ENCODE measurements around the gene SERGEF. TPM values are rescaled to one million over a fixed set of nuclear protein-coding genes. Genes with fewer than 3 reads are reported as not detected.
A peak's percentile ranks its signal among the peaks of the same experiment; 100 is the strongest.

The SERGEF gene
- total and polyA plus RNA-seq, 2 of the 13 experiments (the other 11 are each of a cell fraction or from before 2014, with no cell fraction given): 54.5 to 114 TPM

DNA sequence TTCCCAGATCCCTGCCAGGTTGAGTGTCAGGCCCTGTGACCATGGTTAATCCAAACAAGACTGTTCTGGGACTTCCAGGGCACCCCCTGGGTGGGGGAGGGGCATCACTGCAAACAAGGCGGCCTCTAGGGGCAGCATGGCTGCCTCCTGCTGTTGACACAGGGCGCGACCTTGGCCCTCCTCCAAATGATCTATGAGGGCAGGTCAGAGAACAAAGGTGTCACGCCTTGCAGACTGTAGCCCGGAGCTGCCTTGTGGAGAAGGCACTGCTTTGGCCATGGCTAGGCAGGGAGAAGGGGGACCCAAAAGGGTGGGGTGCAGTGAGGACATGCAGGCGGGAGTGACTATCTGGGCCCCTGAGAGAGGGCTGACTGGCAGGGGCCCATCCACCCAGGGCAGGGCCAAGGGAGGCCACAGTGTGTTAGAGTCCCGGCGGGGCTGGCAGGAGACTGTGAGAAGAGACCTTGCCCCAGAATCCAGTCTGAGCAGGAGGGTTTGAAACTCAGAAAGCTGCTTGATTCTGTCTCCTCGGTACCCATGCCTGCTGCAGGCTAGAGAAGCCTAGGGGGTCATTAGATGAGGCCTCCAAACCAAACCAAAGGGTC, 242.7 kb downstream of the SERGEF start (continued):
- TF ChIP-seq HHEX (CRISPR knock-in tag; IDR thresholded peaks at IDR 0.05): peak; percentile 93
- TF ChIP-seq, protein P1, sequence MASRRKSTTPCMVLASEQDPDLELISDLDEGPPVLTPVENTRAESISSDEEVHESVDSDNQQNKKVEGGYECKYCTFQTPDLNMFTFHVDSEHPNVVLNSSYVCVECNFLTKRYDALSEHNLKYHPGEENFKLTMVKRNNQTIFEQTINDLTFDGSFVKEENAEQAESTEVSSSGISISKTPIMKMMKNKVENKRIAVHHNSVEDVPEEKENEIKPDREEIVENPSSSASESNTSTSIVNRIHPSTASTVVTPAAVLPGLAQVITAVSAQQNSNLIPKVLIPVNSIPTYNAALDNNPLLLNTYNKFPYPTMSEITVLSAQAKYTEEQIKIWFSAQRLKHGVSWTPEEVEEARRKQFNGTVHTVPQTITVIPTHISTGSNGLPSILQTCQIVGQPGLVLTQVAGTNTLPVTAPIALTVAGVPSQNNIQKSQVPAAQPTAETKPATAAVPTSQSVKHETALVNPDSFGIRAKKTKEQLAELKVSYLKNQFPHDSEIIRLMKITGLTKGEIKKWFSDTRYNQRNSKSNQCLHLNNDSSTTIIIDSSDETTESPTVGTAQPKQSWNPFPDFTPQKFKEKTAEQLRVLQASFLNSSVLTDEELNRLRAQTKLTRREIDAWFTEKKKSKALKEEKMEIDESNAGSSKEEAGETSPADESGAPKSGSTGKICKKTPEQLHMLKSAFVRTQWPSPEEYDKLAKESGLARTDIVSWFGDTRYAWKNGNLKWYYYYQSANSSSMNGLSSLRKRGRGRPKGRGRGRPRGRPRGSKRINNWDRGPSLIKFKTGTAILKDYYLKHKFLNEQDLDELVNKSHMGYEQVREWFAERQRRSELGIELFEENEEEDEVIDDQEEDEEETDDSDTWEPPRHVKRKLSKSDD (CRISPR knock-in tag; IDR thresholded peaks at IDR 0.05; ENCODE audit: low read depth): peak; percentile 94
- TF ChIP-seq MTF2 (CRISPR knock-in tag; IDR thresholded peaks at IDR 0.05; ENCODE audit: borderline replicate concordance): no peak; the same call in 1 of the 2 replicates
- TF ChIP-seq MYC (CRISPR knock-in tag; IDR thresholded peaks at IDR 0.05; ENCODE audit: borderline replicate concordance): peak; percentile 94
- TF ChIP-seq NFE2L2 (IDR thresholded peaks at IDR 0.05; ENCODE audit: low read length): 0 out of 2 replicates have a peak, but pooled peaks have one; percentile 20
- TF ChIP-seq NCOA1 (CRISPR knock-in tag; IDR thresholded peaks at IDR 0.05): peak; percentile 69; the same call in 1 of the 2 replicates
- TF ChIP-seq, protein P2, sequence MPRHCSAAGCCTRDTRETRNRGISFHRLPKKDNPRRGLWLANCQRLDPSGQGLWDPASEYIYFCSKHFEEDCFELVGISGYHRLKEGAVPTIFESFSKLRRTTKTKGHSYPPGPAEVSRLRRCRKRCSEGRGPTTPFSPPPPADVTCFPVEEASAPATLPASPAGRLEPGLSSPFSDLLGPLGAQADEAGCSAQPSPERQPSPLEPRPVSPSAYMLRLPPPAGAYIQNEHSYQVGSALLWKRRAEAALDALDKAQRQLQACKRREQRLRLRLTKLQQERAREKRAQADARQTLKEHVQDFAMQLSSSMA (CRISPR knock-in tag; IDR thresholded peaks at IDR 0.05): no peak
- peak; percentile 84 for TF ChIP-seq MED1 (CRISPR knock-in tag; IDR thresholded peaks at IDR 0.05)
- TF ChIP-seq ZNF850 (CRISPR knock-in tag; conservative IDR thresholded peaks at IDR 0.05): no peak
- TF ChIP-seq, protein P3, sequence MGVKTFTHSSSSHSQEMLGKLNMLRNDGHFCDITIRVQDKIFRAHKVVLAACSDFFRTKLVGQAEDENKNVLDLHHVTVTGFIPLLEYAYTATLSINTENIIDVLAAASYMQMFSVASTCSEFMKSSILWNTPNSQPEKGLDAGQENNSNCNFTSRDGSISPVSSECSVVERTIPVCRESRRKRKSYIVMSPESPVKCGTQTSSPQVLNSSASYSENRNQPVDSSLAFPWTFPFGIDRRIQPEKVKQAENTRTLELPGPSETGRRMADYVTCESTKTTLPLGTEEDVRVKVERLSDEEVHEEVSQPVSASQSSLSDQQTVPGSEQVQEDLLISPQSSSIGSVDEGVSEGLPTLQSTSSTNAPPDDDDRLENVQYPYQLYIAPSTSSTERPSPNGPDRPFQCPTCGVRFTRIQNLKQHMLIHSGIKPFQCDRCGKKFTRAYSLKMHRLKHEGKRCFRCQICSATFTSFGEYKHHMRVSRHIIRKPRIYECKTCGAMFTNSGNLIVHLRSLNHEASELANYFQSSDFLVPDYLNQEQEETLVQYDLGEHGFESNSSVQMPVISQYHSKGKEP (CRISPR knock-in tag; IDR thresholded peaks at IDR 0.05): no peak
- TF ChIP-seq, protein P4, sequence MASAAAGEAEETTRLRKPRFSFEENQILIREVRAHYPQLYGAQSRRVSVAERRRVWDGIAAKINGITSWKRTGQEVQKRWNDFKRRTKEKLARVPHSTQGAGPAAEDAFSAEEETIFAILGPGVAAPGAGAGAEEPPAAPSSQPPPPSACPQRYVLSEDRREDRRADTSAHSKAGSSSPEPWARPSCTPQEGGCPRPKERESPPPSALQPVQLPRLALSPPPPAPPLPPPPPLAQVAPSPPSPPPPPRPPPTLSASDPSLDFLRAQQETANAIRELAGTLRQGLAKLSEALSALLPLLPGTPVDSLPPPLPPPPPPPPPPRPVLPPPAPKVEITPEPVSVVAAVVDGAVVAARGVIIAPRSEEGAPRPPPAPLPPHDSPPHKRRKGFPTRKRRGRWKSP (CRISPR knock-in tag; IDR thresholded peaks at IDR 0.05): peak; percentile 84
- TF ChIP-seq FOXC1 (CRISPR knock-in tag; IDR thresholded peaks at IDR 0.05; ENCODE audit: borderline replicate concordance): peak; percentile 88
- TF ChIP-seq TCF12 (IDR thresholded peaks at IDR 0.05): no peak
- peak; percentile 92 for TF ChIP-seq TCF12 (CRISPR knock-in tag; IDR thresholded peaks at IDR 0.05)
- TF ChIP-seq MEIS1 (CRISPR knock-in tag; IDR thresholded peaks at IDR 0.05; ENCODE audit: borderline replicate concordance): peak; percentile 91; the same call in 1 of the 2 replicates
- TF ChIP-seq, protein P5, sequence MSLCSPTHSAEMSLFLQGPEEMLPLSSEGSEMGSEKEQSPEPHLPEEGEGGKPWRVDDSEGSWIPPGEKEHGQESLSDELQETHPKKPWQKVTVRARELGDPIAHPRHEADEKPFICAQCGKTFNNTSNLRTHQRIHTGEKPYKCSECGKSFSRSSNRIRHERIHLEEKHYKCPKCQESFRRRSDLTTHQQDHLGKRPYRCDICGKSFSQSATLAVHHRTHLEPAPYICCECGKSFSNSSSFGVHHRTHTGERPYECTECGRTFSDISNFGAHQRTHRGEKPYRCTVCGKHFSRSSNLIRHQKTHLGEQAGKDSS (CRISPR knock-in tag; IDR thresholded peaks at IDR 0.05; ENCODE audit: borderline replicate concordance, low read depth): peak; percentile 94; the same call in 1 of the 2 replicates
- no peak for TF ChIP-seq KLF6 (CRISPR knock-in tag; IDR thresholded peaks at IDR 0.05)
- TF ChIP-seq, protein P6, sequence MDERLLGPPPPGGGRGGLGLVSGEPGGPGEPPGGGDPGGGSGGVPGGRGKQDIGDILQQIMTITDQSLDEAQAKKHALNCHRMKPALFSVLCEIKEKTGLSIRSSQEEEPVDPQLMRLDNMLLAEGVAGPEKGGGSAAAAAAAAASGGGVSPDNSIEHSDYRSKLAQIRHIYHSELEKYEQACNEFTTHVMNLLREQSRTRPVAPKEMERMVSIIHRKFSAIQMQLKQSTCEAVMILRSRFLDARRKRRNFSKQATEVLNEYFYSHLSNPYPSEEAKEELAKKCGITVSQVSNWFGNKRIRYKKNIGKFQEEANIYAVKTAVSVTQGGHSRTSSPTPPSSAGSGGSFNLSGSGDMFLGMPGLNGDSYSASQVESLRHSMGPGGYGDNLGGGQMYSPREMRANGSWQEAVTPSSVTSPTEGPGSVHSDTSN (CRISPR knock-in tag; IDR thresholded peaks at IDR 0.05): no peak; the same call in 1 of the 2 replicates
- TF ChIP-seq ZFP1 (CRISPR knock-in tag; IDR thresholded peaks at IDR 0.05): peak; percentile 93
- 0 out of 2 replicates have a peak, but pooled peaks have one; percentile 41 for TF ChIP-seq KMT2B (CRISPR knock-in tag; IDR thresholded peaks at IDR 0.05)
- peak; percentile 98 for TF ChIP-seq ZNF350 (CRISPR knock-in tag; IDR thresholded peaks at IDR 0.05; ENCODE audit: borderline replicate concordance, low read depth)
